GM19193 (cell line): ENCODE data around the gene KRT23.

ENCODE experiments used
- POLR2A ChIP-seq: IDR thresholded peaks from 4 replicates; pipeline ENCODE4 v1.6.1; 2011; ENCODE audit not compliant: insufficient read depth, insufficient read length; ENCODE audit errors: extremely low read depth

Gene KRT23

GRCh38 chr17:40896916-40897455 is 40.5 kb downstream of the KRT23 start:
- TF ChIP-seq POLR2A = no peak

- TF ChIP-seq POLR2A = no peak
Observed at GRCh38 chr17:40895106-40895730, 42.2 kb downstream of the KRT23 start.

- TF ChIP-seq POLR2A = no peak
Observed at GRCh38 chr17:40888196-40888720, 49.2 kb downstream of the KRT23 start.

- TF ChIP-seq POLR2A = no peak
Observed at GRCh38 chr17:40886090-40886489, 51.4 kb downstream of the KRT23 start.

- TF ChIP-seq POLR2A = no peak
Observed at GRCh38 chr17:40884708-40885512, 52.5 kb downstream of the KRT23 start, which contains the start of gene KRT20. TSS of gene KRT20 (minus strand) at chr17:40885242. CDS start at chr17:40885185, 57 bp downstream.

GRCh38 chr17:40883626-40884334 is 53.7 kb downstream of the KRT23 start:
- TF ChIP-seq POLR2A = no peak

GRCh38 chr17:40883031-40883430 is 54.4 kb downstream of the KRT23 start:
- no peak for TF ChIP-seq POLR2A

- TF ChIP-seq POLR2A = no peak
Observed at GRCh38 chr17:40879026-40879425, 58.4 kb downstream of the KRT23 start.

GRCh38 chr17:40878044-40878443 is 59.4 kb downstream of the KRT23 start:
- no peak for TF ChIP-seq POLR2A

GRCh38 chr17:40873801-40874200 is 63.6 kb downstream of the KRT23 start:
- TF ChIP-seq POLR2A = no peak

- TF ChIP-seq POLR2A = no peak
Observed at GRCh38 chr17:40873255-40873654, 64.2 kb downstream of the KRT23 start.
